ENCODE measurements around the gene COL18A1. TPM values are rescaled to one million over a fixed set of nuclear protein-coding genes. Genes with fewer than 3 reads are reported as not detected.

Gene COL18A1
- total RNA-seq, 4 donors from 2014 or later: 19.3 to 121 (median 23.3) TPM

- DNase-seq: no peak
- Histone ChIP-seq H3K27me3 (no peaks in the 10 kb centered on the region), H3K36me3 (no peaks in the 10 kb centered on the region), H3K4me1 (peaks cover 0 to 7% (median 6%) of the 10 kb centered on the region in 4 donors), H3K9me3 (no peaks in the 10 kb centered on the region), H3K27ac (no peak overlapping the region), H3K4me3 (no peak overlapping the region)
- 74% methylated on average over 9 of the region's 11 CpGs; no CpG with 5 or more reads in 1 of the 2 donors for WGBS, 2 donors (ENCODE audit: low coverage in 1 of 2)
- TF ChIP-seq CTCF (IDR thresholded peaks at IDR 0.05) (no peak), POLR2A (IDR thresholded peaks at IDR 0.05) (no peak), EP300 (IDR thresholded peaks at IDR 0.05; ENCODE audit: low read depth) (no peak), POLR2AphosphoS5 (IDR thresholded peaks at IDR 0.05) (no peak)
- in situ Hi-C loops (cut with MboI; ENCODE audit: low pct_ligation_motif_present in 1 of 4, low pct_unique_long_range_greater_than_20kb in 1 of 4, low sequenced_read_pairs in 3 of 4) (no loop called here), intact Hi-C loops (cut with DNase I; ENCODE audit: low total_unique reads) (no loop called here)
Observed at GRCh38 chr21:45383111-45383614, 21.8 kb upstream of the COL18A1 start.

- peaks cover 0 to 7% (median 6%) of the 10 kb centered on the region in 4 donors for H3K4me1 ChIP-seq
- DNase-seq: no peak
- in situ Hi-C loops (cut with MboI; ENCODE audit: low pct_ligation_motif_present in 1 of 4, low pct_unique_long_range_greater_than_20kb in 1 of 4, low sequenced_read_pairs in 3 of 4): no loop called here
Observed at GRCh38 chr21:45383615-45384201, 21.3 kb upstream of the COL18A1 start.

GRCh38 chr21:45384656-45385548 lies 20.1 kb upstream of the COL18A1 start:
- in situ Hi-C loops (cut with MboI; ENCODE audit: low pct_ligation_motif_present in 1 of 4, low pct_unique_long_range_greater_than_20kb in 1 of 4, low sequenced_read_pairs in 3 of 4) (no loop called here), intact Hi-C loops (cut with DNase I; ENCODE audit: low total_unique reads) (no loop called here)
- TF ChIP-seq CTCF (IDR thresholded peaks at IDR 0.05) (no peak), POLR2AphosphoS5 (IDR thresholded peaks at IDR 0.05) (no peak), POLR2A (IDR thresholded peaks at IDR 0.05) (no peak), EP300 (IDR thresholded peaks at IDR 0.05; ENCODE audit: low read depth) (no peak)
- Histone ChIP-seq H3K27ac (no peak overlapping the region), H3K9me3 (no peaks in the 10 kb centered on the region), H3K36me3 (no peaks in the 10 kb centered on the region), H3K4me3 (no peak overlapping the region), H3K4me1 (peaks cover 0 to 7% (median 6%) of the 10 kb centered on the region in 4 donors), H3K27me3 (no peaks in the 10 kb centered on the region)
- 68 to 74% methylated on average over 20 to 30 of the region's 30 CpGs for WGBS, 2 donors (ENCODE audit: low coverage in 1 of 2)
- no peak for DNase-seq

More at GRCh38 chr21:45383615-45384201, 21.3 kb upstream of the COL18A1 start:
- Histone ChIP-seq H3K9me3 (no peaks in the 10 kb centered on the region), H3K27ac (no peak overlapping the region), H3K27me3 (no peaks in the 10 kb centered on the region), H3K4me3 (no peak overlapping the region), H3K36me3 (no peaks in the 10 kb centered on the region)
- TF ChIP-seq POLR2AphosphoS5 (IDR thresholded peaks at IDR 0.05) (no peak), CTCF (IDR thresholded peaks at IDR 0.05) (no peak), POLR2A (IDR thresholded peaks at IDR 0.05) (no peak), EP300 (IDR thresholded peaks at IDR 0.05; ENCODE audit: low read depth) (no peak)
- 73 to 85% methylated on average over 9 to 21 of the region's 26 CpGs for WGBS, 2 donors (ENCODE audit: low coverage in 1 of 2)
- intact Hi-C loops (cut with DNase I; ENCODE audit: low total_unique reads): no loop called here

- Histone ChIP-seq H3K4me3 (no peak overlapping the region), H3K4me1 (peaks cover 0 to 7% (median 6%) of the 10 kb centered on the region in 4 donors), H3K27me3 (no peaks in the 10 kb centered on the region), H3K9me3 (no peaks in the 10 kb centered on the region), H3K27ac (no peak overlapping the region), H3K36me3 (no peaks in the 10 kb centered on the region)
- 84% methylated on average over 13 of the region's 21 CpGs; no CpG with 5 or more reads in 1 of the 2 donors for WGBS, 2 donors (ENCODE audit: low coverage in 1 of 2)
- intact Hi-C loops (cut with DNase I; ENCODE audit: low total_unique reads): no loop called here
- in situ Hi-C loops (cut with MboI; ENCODE audit: low pct_ligation_motif_present in 1 of 4, low pct_unique_long_range_greater_than_20kb in 1 of 4, low sequenced_read_pairs in 3 of 4): no loop called here
- TF ChIP-seq POLR2A (IDR thresholded peaks at IDR 0.05) (no peak), POLR2AphosphoS5 (IDR thresholded peaks at IDR 0.05) (no peak), CTCF (IDR thresholded peaks at IDR 0.05) (no peak), EP300 (IDR thresholded peaks at IDR 0.05; ENCODE audit: low read depth) (no peak)
- DNase-seq: no peak
Observed at GRCh38 chr21:45385549-45386050, 19.4 kb upstream of the COL18A1 start.

Measured in transverse colon (tissue), 4 donors.